Measurements from ENCODE around the gene SUGCT. TPM values are rescaled to one million over a fixed set of nuclear protein-coding genes. Genes with fewer than 3 reads are reported as not detected.

The SUGCT gene
- total RNA-seq, 1 experiment from 2014 or later = not detected

DNA sequence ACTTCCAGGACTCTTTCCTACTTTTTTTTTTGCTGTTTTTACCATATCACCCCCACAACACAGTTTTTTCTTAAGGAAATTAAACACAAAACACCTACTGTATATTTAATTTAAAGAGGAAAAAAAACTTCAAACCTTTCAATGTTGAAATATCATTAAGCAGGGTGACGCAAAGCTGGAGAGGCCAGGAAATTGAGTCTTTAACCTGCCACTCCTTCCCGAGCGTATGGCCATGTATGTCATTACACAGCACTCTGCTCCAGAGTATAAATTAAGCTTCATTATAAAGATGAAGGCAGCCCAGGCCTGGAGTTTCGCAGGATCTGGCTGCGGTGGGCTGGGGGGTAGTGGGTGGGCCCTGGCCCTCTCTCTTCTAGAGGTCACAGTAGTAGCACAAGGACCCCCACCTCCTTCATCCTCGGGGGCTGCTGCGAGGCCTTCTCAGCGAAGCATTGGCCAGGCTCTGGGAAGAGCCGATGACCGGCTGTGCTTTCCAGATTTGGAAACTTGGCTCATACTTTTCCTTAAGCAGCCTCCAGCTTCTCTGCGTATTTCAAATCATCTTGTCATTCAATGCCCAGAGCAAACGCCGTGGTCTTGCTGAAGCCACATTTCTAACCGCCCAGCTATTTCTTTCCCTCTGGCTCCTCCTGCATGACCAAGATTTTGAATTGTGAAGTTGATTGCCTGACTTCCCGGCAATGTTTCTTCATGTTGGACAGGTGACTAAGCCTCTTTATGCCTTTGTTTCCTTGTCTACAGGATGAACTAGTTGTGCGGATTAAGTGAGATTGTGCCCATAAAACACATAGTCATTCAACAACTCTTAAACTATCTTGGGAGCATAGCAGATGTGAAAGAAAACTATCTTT, 765.1 kb downstream of the SUGCT start:
- no peak for DNase-seq (ENCODE audit: low spot score)

DNA sequence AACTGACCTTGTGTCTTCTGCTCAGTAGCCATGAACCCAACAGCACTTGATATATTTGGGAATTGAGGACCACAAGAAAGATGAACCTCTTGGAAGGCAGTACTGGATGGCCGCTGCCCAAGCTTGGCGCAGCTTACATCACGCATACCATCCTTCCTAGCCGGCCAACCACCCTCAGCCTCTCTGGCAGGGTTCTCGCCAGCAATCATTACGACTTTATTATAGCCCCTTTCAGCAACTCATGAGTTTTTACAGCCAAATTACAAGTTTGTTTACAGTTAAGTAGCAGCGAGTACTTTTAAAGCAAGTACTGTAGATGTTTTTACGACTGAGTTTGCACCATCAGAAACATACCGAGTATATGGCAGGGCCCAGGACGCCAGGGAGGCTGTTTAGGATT, 769.1 kb downstream of the SUGCT start:
- DNase-seq (ENCODE audit: low spot score) = no peak

DNA sequence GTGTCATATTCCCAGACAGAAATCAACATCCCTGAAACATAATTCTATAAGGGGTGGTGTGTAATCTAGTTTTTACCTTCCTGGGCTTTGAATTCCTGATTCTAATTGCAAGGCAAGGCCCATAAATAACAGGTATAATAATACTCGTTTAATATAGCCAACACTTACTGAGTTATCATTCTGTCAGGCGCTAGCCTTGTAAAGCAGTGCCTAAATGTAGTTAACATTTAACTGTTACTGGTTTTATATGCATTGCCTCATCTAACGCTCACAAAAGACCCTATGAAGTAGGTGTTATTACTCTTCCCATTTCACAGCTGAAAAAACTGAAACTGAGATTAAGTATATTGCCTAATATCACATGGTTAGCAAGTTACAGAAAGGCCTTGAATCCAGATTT, 772.5 kb downstream of the SUGCT start:
- no peak for DNase-seq (ENCODE audit: low spot score)

DNA sequence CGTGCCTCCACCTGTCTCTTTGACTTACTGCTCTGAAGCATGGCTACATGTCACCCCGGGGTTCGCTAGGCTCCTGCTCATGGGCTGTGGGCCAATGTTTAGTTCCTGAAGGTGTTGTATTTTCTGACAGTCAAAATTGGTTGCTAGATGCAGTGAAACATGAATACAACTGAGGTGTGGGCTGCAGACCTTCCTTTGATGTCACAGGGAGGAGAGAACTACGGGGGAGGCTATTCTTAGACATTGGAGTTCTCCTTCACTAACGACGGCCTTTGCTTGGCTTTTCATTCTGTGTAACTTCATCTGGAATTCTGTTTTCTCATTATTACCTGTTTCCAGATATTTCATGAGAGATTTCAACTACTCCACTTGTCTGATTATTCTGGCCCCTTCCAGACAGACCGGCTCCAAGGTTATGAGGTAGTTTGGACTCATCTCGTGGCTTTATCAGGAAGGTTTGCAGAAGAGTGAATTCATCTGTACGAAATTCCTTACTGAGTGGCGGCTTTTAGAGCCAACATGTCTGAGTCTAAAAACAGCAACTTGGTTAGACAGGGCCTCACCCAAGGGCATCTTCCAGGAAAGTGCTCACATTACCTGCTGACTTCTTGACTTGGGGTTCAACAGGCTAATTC, 774.7 kb downstream of the SUGCT start:
- no peak for DNase-seq (ENCODE audit: low spot score)

Small RNA genes lying within 50 kb of the gene (small RNA-seq; reads per million reads assigned to genes)
- gene AC006023.1 (not detected), gene AC006023.2 (not detected)

Other genes with a start within 250 kb of the SUGCT start
- 61.4 and 64.6 TPM in 2 replicates for gene CDK13, start 184.7 kb upstream of the SUGCT start, total RNA-seq (2014; rRNA removed; shearing (Covaris generic))
- gene MPLKIP, start 383 bp upstream of the SUGCT start, total RNA-seq (2014; rRNA removed; shearing (Covaris generic)) = 66.0 and 74.3 TPM in 2 replicates

All from HT-29 (cell line).